HUES48 (cell line): ENCODE results near the gene DYNLT3.

ENCODE experiments used
- H3K27ac ChIP-seq: one replicate; pipeline ENCODE4 v1.7.0; 2013; ENCODE audit warnings: low read depth, low read length, inconsistent platforms
- H3K27me3 ChIP-seq: 2 replicates; pipeline ENCODE4 v1.6.1; 2013; ENCODE audit warnings: mild to moderate bottlenecking, low read length; ENCODE audit not compliant: control insufficient read depth, insufficient read depth
- H3K36me3 ChIP-seq: 2 replicates; pipeline ENCODE4 v1.6.1; 2013; ENCODE audit warnings: low read length; ENCODE audit not compliant: control insufficient read depth, insufficient read depth
- H3K4me1 ChIP-seq: 2 replicates; pipeline ENCODE4 v1.6.1; 2013; ENCODE audit warnings: mild to moderate bottlenecking, low read length; ENCODE audit not compliant: control insufficient read depth, insufficient read depth
- H3K4me3 ChIP-seq: 2 replicates; pipeline ENCODE4 v1.5.1; 2013; ENCODE audit warnings: mild to moderate bottlenecking, low read depth, low read length
- H3K9ac ChIP-seq: 2 replicates; pipeline ENCODE4 v1.6.1; 2013; ENCODE audit warnings: mild to moderate bottlenecking, low read depth, low read length, moderate library complexity
- H3K9me3 ChIP-seq: 2 replicates; pipeline ENCODE4 v1.6.1; 2013; ENCODE audit warnings: low read length; ENCODE audit not compliant: control insufficient read depth, insufficient read depth

The DYNLT3 gene

GRCh38 chrX:37846934-37847732 lies at the start of gene DYNLT3:
Gene DYNLT3, minus strand, starts transcription at chrX:37847571. Its CDS starts 61 bp downstream, at chrX:37847510.
- no peaks in the 10 kb centered on the region for H3K36me3 ChIP-seq
- H3K4me3 ChIP-seq = peak within 1 kb of the TSS; percentile 69
- H3K4me1 ChIP-seq = 0 out of 2 replicates have a peak, but pooled peaks cover 10% of the 10 kb centered on the region
- peak within 1 kb of the TSS; percentile 63; the same call in 1 of the 2 replicates for H3K9ac ChIP-seq
- no peaks in the 10 kb centered on the region for H3K9me3 ChIP-seq
- H3K27me3 ChIP-seq = no peaks in the 10 kb centered on the region
- peak within 1 kb of the TSS; percentile 49 for H3K27ac ChIP-seq

GRCh38 chrX:37896511-37896890 lies 49.1 kb upstream of the DYNLT3 start:
- no peak overlapping the region for H3K27ac ChIP-seq
- peaks cover 20% of the 10 kb centered on the region for H3K4me1 ChIP-seq
- no peaks in the 10 kb centered on the region for H3K36me3 ChIP-seq
- H3K9ac ChIP-seq = no peak overlapping the region
- H3K4me3 ChIP-seq = no peak overlapping the region
- H3K27me3 ChIP-seq = no peaks in the 10 kb centered on the region
- H3K9me3 ChIP-seq = no peaks in the 10 kb centered on the region

GRCh38 chrX:37895795-37896510 lies 48.6 kb upstream of the DYNLT3 start:
- H3K9me3 ChIP-seq = no peaks in the 10 kb centered on the region
- H3K27me3 ChIP-seq = no peaks in the 10 kb centered on the region
- peaks cover 20% of the 10 kb centered on the region for H3K4me1 ChIP-seq
- H3K27ac ChIP-seq = no peak overlapping the region
- no peak overlapping the region for H3K9ac ChIP-seq
- no peak overlapping the region for H3K4me3 ChIP-seq
- no peaks in the 10 kb centered on the region for H3K36me3 ChIP-seq

- Histone ChIP-seq H3K4me3 (no peak overlapping the region), H3K4me1 (peaks cover 20% of the 10 kb centered on the region), H3K27ac (no peak overlapping the region), H3K9me3 (no peaks in the 10 kb centered on the region), H3K9ac (no peak overlapping the region), H3K27me3 (no peaks in the 10 kb centered on the region), H3K36me3 (no peaks in the 10 kb centered on the region)
These were observed 47.4 kb upstream of the DYNLT3 start for GRCh38 chrX:37894725-37895124.

- Histone ChIP-seq H3K9ac (no peak overlapping the region), H3K4me3 (no peak overlapping the region), H3K4me1 (no peaks in the 10 kb centered on the region), H3K27ac (no peak overlapping the region), H3K9me3 (no peaks in the 10 kb centered on the region), H3K36me3 (no peaks in the 10 kb centered on the region), H3K27me3 (no peaks in the 10 kb centered on the region)
These were observed 40.6 kb upstream of the DYNLT3 start for GRCh38 chrX:37888010-37888409.

GRCh38 chrX:37887347-37887746 lies 40.0 kb upstream of the DYNLT3 start:
- Histone ChIP-seq H3K36me3 (no peaks in the 10 kb centered on the region), H3K27me3 (no peaks in the 10 kb centered on the region), H3K9ac (no peak overlapping the region), H3K27ac (no peak overlapping the region), H3K9me3 (no peaks in the 10 kb centered on the region), H3K4me3 (no peak overlapping the region), H3K4me1 (peaks cover under 1% of the 10 kb centered on the region; the same call in 1 of the 2 replicates)

GRCh38 chrX:37883196-37883595 lies 35.8 kb upstream of the DYNLT3 start:
- Histone ChIP-seq H3K9ac (no peak overlapping the region), H3K27ac (peak overlapping the region; percentile 59), H3K4me1 (peaks cover 7% of the 10 kb centered on the region; the same call in 1 of the 2 replicates)

GRCh38 chrX:37879692-37880091 lies 32.3 kb upstream of the DYNLT3 start:
- no peak overlapping the region for H3K4me3 ChIP-seq
- no peaks in the 10 kb centered on the region for H3K36me3 ChIP-seq
- H3K27ac ChIP-seq = no peak overlapping the region
- H3K27me3 ChIP-seq = no peaks in the 10 kb centered on the region
- no peak overlapping the region for H3K9ac ChIP-seq
- H3K4me1 ChIP-seq = peaks cover 7% of the 10 kb centered on the region; the same call in 1 of the 2 replicates
- H3K9me3 ChIP-seq = no peaks in the 10 kb centered on the region

More at GRCh38 chrX:37883196-37883595, 35.8 kb upstream of the DYNLT3 start:
- Histone ChIP-seq H3K4me3 (no peak overlapping the region), H3K27me3 (no peaks in the 10 kb centered on the region), H3K36me3 (no peaks in the 10 kb centered on the region), H3K9me3 (no peaks in the 10 kb centered on the region)

GRCh38 chrX:37876716-37877115 lies 29.3 kb upstream of the DYNLT3 start:
- Histone ChIP-seq H3K4me1 (0 out of 2 replicates have a peak, but pooled peaks cover under 1% of the 10 kb centered on the region), H3K27me3 (0 out of 2 replicates have a peak, but pooled peaks cover 4% of the 10 kb centered on the region), H3K27ac (no peak overlapping the region), H3K9ac (no peak overlapping the region), H3K9me3 (no peaks in the 10 kb centered on the region), H3K4me3 (no peak overlapping the region), H3K36me3 (no peaks in the 10 kb centered on the region)

- H3K4me3 ChIP-seq = no peak overlapping the region
- no peaks in the 10 kb centered on the region for H3K36me3 ChIP-seq
- 0 out of 2 replicates have a peak, but pooled peaks cover 4% of the 10 kb centered on the region for H3K27me3 ChIP-seq
- H3K27ac ChIP-seq = no peak overlapping the region
- no peaks in the 10 kb centered on the region for H3K4me1 ChIP-seq
- H3K9me3 ChIP-seq = no peaks in the 10 kb centered on the region
- H3K9ac ChIP-seq = no peak overlapping the region
These were observed 28.3 kb upstream of the DYNLT3 start for GRCh38 chrX:37875675-37876074.

- no peaks in the 10 kb centered on the region for H3K4me1 ChIP-seq
- no peaks in the 10 kb centered on the region for H3K36me3 ChIP-seq
- H3K4me3 ChIP-seq = no peak overlapping the region
- no peak overlapping the region for H3K27ac ChIP-seq
- no peaks in the 10 kb centered on the region for H3K9me3 ChIP-seq
- H3K9ac ChIP-seq = no peak overlapping the region
- 0 out of 2 replicates have a peak, but pooled peaks cover 4% of the 10 kb centered on the region for H3K27me3 ChIP-seq
These were observed 25.8 kb upstream of the DYNLT3 start for GRCh38 chrX:37873220-37873619.
